HG03575 (cell line): ENCODE measurements around the gene GATA2.

Source experiments
- ATAC-seq: cut with Tn5 transposase; IDR thresholded peaks from one replicate; pipeline ENCODE4 v1.9.1; 2021; ENCODE audit not compliant: unreplicated experiment, insufficient number of reproducible peaks, low FRiP score; ENCODE audit errors: extremely low read depth

The GATA2 gene

GRCh38 chr3:128480278-128480677 is 12.7 kb downstream of the GATA2 start:
- no peak for ATAC-seq

DNA sequence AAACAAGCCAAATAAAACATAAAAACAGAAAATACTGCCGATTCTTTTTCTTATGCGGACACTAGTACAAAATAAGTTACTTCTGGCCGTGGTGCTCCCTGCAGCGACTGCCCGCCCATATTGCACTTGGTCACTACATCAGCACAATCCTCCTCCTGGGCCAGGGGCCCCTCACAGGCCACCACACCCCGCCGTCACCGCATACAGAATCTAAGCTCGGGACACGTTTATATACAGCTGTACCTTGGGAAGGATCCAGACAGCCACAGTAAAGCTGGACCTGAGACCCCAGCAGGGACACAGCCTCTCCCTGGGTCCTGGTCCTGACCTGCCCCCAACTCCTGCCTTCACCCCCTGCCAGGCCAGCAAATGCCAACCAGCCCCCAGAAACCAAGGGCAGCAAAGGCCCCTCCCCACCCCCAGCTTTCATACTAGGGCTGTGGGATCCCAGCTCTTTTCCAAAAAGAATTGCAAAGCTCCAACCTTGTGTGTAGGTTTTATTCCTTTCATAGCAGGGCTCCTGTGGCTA is 13.4 kb downstream of the GATA2 start:
- ATAC-seq: no peak

DNA sequence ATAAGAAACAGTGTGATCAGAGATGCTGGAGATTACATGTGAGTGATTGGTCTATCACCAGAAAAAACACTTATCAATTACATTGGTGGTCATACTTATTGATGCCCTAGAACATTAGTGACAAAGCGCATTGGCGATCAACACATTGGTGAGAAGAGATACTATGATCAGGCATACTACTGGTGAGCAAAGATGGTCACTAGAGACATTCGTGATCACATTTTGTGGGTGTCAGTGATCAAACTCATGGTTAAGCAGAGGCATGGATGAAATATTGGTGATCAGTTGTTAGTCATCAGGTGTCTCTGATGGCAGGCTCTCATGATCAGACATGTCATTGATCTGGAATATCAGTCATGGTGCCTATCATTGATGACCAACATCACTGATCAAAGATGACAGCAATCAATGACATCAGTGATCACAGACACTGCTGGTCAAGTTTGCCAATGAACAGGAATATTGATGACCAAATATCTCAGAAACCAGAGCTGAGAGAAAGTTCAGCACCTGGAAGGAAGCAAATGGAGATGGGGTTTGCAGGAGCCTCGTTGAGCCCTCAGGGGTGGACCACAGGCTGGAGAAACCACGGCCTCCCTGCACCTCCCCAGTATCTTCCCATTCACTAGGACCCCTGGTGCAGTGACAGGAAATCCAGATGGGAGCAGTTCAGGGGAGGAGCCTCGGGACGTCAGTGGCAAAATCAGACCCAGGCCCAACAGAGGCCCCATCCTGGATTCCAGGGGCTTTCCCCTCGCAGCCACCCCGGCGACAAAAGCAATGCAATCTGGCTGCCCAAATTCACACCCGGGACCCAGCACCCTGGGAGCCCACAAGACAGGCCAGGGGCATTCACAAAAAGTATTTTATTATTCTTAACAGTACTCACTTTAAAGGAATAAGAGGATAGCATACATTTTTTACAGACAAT is 14.2 kb downstream of the GATA2 start:
- no peak for ATAC-seq

- no peak for ATAC-seq
Measured at GRCh38 chr3:128476659-128477058, 16.3 kb downstream of the GATA2 start.

DNA sequence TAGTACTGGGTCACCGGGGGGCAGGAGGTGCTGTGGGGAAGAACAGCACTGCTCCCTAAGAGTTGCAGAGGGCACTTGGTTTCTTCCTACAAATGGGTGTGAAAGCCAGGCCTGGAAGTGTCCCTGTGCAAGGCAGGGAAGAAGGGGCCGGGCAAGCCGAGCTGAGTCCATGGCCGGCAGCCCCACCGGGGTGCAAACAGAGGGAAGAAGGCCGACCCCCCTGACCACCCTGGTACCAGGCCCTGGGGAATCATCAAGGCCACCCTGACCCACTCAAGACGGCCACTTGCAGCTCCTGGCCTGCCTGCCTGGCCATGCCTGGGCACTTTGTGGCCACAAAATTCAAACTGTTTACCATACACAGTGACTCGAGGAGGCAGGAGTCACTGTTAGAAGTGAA is 17.6 kb downstream of the GATA2 start:
- no peak for ATAC-seq

GRCh38 chr3:128473737-128474136 is 19.3 kb downstream of the GATA2 start:
- no peak for ATAC-seq

GRCh38 chr3:128473180-128473519 is 19.9 kb downstream of the GATA2 start:
- ATAC-seq: no peak

GRCh38 chr3:128472449-128473179 is 20.4 kb downstream of the GATA2 start:
- ATAC-seq: no peak

DNA sequence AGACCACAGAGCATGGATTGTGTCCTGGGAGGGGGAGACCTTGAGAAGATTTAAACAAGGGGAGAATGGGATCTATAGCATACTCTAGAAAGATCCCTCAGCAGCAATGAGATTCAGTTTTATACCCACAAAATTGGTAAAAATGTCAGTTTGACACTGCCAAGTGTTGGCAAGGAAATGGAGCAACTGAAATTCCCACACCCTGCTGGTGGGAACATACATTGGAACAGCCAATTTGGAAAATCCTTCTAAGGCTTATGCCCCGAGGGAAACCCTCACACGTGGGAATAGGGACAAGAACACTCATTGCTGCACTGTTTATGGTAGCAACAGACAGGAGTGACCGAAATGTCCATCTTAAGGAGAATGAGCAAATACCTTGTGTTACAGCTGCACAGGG is 21.3 kb downstream of the GATA2 start:
- ATAC-seq: no peak

DNA sequence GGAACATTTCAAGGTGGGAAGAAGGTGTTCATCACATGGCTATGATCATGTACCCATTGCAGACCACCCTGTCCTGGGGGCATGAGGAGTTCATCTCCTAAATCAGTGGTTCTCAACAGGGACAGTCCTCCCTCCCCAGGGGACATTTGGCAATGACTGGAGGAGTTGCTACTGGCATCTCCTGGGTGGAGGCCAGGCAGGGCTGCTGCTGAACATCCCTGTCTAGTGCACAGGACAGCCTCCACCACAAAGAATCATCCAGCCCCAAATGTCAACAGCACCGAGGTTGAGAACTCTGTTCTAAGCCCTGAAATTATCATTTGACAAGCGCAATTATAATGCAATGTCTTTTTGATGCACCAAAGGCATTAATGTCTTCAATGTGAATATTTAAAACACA is 21.9 kb downstream of the GATA2 start:
- ATAC-seq: no peak

GRCh38 chr3:128470134-128470899 is 22.7 kb downstream of the GATA2 start:
- ATAC-seq: no peak

- ATAC-seq: no peak
Measured at GRCh38 chr3:128469556-128469955, 23.4 kb downstream of the GATA2 start.

DNA sequence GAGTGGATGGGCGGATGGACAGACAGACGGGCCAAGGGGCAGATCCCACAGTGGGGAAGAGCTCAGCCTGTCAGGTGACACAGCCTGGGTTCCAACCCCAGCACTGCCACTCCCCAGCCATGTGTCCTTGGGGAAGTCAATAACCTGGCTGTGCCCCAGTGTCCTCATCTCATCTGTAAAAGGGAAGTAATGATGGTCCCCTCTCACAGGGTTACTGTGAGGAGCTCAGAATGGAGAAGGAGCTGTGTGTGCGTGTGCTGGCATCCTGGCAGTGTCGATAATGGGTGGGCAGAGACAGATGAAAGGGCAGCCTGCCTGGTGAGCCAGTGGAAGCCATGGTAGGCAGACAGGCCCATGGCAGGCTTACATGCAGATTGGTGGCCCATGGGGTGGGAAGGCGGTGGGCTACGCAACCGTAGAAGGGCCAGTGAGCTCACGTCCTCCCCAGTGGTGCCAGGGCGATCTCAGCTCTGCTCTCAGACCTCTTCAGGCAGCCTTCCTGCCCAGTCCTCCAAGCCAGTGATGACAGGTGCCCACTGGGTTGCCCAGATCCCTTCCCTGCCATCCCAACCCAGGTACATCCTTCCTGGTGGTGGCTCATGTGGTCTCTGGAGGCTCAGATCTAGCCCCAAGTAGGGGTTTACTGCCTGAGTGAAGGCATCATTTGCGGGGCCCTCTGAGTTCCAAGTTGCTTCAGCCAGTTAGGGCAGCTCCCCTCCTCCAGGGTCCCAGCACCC is 24.0 kb downstream of the GATA2 start:
- ATAC-seq: no peak

- ATAC-seq: no peak
Measured at GRCh38 chr3:128468285-128468790, 24.7 kb downstream of the GATA2 start.

DNA sequence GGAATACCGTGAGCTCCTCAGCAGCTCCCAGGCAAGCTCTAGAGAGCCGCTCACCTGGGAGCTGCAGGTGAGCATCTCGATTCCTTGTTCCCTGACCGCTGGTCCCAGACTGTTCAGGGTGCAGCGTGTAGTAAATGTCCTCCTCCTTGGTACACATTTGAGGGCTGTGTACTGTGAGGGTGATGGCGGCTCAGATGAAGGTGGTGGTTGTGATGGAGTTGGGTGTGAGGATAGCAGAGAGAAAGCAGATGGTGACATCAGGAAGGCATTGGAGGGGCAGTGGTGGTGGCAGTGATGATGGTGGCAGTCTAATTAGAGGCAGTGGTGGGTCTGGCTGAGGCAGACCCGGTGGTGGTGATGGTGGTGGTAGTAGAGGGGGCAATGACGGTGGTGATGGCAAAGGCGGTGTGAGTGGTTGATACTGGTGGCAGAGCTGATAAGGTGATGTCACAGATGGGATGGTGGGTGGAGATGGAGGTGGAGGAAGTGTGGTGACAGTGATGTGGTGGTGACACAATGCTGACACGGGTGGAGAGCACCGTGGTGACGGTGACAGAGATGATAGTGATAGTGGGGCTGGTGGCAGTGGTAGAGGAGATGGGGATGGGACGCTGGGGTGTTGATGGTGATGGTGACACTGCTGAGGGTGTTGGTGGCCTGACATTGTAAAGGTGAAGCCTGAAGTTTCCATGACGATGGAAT is 26.0 kb downstream of the GATA2 start, which contains the start of gene DNAJB8:
Gene DNAJB8 (minus strand): TSS at position 51 of the 702 bp plus-strand sequence. CDS start 3,645 bp downstream, outside the sequence.
- no peak for ATAC-seq

GRCh38 chr3:128464702-128465101 is 28.3 kb downstream of the GATA2 start:
- ATAC-seq: no peak

- no peak for ATAC-seq
Measured at GRCh38 chr3:128464188-128464587, 28.8 kb downstream of the GATA2 start.

GRCh38 chr3:128463771-128464170 is 29.2 kb downstream of the GATA2 start:
- ATAC-seq: no peak
